ENCODE results near the gene GRHPR.

The GRHPR gene

DNA sequence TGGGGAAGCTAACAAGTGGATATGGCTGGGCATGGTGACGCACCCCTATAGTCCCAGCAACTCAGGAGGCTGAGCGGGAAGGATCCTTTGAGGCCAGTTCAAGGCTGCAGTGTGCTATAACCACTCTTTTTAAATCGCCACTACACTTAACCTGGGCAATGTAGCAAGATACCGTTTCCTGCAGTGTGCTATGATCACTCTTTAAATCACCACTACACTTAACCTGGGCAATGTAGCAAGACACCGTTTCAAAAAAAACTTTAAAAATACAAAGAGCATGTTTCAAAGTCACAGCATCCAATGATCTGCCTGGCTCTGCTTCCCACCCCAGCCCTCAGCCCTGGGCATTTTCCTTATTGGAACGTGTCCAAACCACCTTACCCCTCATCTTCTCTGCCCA, 14.5 kb downstream of the GRHPR start:
- TF ChIP-seq, protein P1, sequence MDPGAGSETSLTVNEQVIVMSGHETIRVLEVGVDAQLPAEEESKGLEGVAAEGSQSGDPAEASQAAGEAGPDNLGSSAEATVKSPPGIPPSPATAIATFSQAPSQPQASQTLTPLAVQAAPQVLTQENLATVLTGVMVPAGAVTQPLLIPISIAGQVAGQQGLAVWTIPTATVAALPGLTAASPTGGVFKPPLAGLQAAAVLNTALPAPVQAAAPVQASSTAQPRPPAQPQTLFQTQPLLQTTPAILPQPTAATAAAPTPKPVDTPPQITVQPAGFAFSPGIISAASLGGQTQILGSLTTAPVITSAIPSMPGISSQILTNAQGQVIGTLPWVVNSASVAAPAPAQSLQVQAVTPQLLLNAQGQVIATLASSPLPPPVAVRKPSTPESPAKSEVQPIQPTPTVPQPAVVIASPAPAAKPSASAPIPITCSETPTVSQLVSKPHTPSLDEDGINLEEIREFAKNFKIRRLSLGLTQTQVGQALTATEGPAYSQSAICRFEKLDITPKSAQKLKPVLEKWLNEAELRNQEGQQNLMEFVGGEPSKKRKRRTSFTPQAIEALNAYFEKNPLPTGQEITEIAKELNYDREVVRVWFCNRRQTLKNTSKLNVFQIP (CRISPR knock-in tag; IDR thresholded peaks at IDR 0.05; ENCODE audit: borderline replicate concordance, low read depth): no peak
- no peak for TF ChIP-seq ESRRG (CRISPR knock-in tag; IDR thresholded peaks at IDR 0.05)
- TF ChIP-seq, protein P2, sequence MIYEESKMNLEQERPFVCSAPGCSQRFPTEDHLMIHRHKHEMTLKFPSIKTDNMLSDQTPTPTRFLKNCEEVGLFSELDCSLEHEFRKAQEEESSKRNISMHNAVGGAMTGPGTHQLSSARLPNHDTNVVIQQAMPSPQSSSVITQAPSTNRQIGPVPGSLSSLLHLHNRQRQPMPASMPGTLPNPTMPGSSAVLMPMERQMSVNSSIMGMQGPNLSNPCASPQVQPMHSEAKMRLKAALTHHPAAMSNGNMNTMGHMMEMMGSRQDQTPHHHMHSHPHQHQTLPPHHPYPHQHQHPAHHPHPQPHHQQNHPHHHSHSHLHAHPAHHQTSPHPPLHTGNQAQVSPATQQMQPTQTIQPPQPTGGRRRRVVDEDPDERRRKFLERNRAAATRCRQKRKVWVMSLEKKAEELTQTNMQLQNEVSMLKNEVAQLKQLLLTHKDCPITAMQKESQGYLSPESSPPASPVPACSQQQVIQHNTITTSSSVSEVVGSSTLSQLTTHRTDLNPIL (CRISPR knock-in tag; IDR thresholded peaks at IDR 0.05; ENCODE audit: low read depth): no peak
- no peak for TF ChIP-seq CSDC2 (CRISPR knock-in tag; IDR thresholded peaks at IDR 0.05)
- TF ChIP-seq GLIS3 (CRISPR knock-in tag; IDR thresholded peaks at IDR 0.05): no peak
- no peak for TF ChIP-seq ZNF70 (CRISPR knock-in tag; IDR thresholded peaks at IDR 0.05)
- TF ChIP-seq ISL1 (CRISPR knock-in tag; IDR thresholded peaks at IDR 0.05): no peak
- no peak for TF ChIP-seq ZC3H10 (CRISPR knock-in tag; IDR thresholded peaks at IDR 0.05)
- TF ChIP-seq, protein P3, sequence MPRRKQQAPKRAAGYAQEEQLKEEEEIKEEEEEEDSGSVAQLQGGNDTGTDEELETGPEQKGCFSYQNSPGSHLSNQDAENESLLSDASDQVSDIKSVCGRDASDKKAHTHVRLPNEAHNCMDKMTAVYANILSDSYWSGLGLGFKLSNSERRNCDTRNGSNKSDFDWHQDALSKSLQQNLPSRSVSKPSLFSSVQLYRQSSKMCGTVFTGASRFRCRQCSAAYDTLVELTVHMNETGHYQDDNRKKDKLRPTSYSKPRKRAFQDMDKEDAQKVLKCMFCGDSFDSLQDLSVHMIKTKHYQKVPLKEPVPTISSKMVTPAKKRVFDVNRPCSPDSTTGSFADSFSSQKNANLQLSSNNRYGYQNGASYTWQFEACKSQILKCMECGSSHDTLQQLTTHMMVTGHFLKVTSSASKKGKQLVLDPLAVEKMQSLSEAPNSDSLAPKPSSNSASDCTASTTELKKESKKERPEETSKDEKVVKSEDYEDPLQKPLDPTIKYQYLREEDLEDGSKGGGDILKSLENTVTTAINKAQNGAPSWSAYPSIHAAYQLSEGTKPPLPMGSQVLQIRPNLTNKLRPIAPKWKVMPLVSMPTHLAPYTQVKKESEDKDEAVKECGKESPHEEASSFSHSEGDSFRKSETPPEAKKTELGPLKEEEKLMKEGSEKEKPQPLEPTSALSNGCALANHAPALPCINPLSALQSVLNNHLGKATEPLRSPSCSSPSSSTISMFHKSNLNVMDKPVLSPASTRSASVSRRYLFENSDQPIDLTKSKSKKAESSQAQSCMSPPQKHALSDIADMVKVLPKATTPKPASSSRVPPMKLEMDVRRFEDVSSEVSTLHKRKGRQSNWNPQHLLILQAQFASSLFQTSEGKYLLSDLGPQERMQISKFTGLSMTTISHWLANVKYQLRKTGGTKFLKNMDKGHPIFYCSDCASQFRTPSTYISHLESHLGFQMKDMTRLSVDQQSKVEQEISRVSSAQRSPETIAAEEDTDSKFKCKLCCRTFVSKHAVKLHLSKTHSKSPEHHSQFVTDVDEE (CRISPR knock-in tag; IDR thresholded peaks at IDR 0.05): no peak
- no peak for TF ChIP-seq ZFP30 (CRISPR knock-in tag; IDR thresholded peaks at IDR 0.05)
- TF ChIP-seq BACH2 (CRISPR knock-in tag; IDR thresholded peaks at IDR 0.05; ENCODE audit: borderline replicate concordance): no peak
- TF ChIP-seq RARB (CRISPR knock-in tag; IDR thresholded peaks at IDR 0.05): no peak
- TF ChIP-seq ZNF8 (CRISPR knock-in tag; IDR thresholded peaks at IDR 0.05): no peak
- TF ChIP-seq PPARA (CRISPR knock-in tag; IDR thresholded peaks at IDR 0.05; ENCODE audit: borderline replicate concordance): no peak
- TF ChIP-seq SNAI2 (CRISPR knock-in tag; IDR thresholded peaks at IDR 0.05): no peak
- no peak for TF ChIP-seq TOX (CRISPR knock-in tag; IDR thresholded peaks at IDR 0.05; ENCODE audit: borderline replicate concordance)
- no peak for TF ChIP-seq OSR1 (CRISPR knock-in tag; IDR thresholded peaks at IDR 0.05)
- no peak for ATAC-seq

DNA sequence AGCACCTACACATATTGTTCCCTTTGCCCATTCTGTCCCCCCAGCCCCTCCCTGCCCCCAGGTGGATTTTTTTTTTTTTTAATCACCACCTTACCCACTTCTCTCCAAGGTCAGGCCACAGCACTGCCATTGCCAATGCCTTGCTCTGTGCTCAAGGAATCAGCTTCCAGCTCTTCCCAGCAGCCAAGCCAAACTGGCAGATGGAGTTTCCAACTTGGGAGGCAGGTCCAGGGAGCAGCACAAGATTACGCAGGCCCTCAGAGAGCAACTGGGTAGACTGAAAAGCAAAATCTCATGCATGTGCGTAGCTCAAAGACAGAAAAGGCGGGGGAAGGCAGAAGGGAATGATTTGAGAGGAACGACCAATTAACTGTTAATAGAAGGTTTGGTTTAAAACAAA, 15.1 kb downstream of the GRHPR start:
- no peak for ATAC-seq
- TF ChIP-seq ESRRG (CRISPR knock-in tag; IDR thresholded peaks at IDR 0.05) (no peak), BACH2 (CRISPR knock-in tag; IDR thresholded peaks at IDR 0.05; ENCODE audit: borderline replicate concordance) (no peak), CSDC2 (CRISPR knock-in tag; IDR thresholded peaks at IDR 0.05) (no peak), TCF4 (CRISPR knock-in tag; IDR thresholded peaks at IDR 0.05; ENCODE audit: borderline replicate concordance) (no peak), GLIS3 (CRISPR knock-in tag; IDR thresholded peaks at IDR 0.05) (no peak), ZNF565 (CRISPR knock-in tag; conservative IDR thresholded peaks at IDR 0.05; ENCODE audit: low read depth) (no peak), ZFP30 (CRISPR knock-in tag; IDR thresholded peaks at IDR 0.05) (no peak), ARNTL (CRISPR knock-in tag; IDR thresholded peaks at IDR 0.05; ENCODE audit: borderline replicate concordance, low read depth) (no peak), TOX (CRISPR knock-in tag; IDR thresholded peaks at IDR 0.05; ENCODE audit: borderline replicate concordance) (no peak), SNAI2 (CRISPR knock-in tag; IDR thresholded peaks at IDR 0.05) (no peak), ZC3H10 (CRISPR knock-in tag; IDR thresholded peaks at IDR 0.05) (no peak)
- TF ChIP-seq, protein P2 (CRISPR knock-in tag; IDR thresholded peaks at IDR 0.05; ENCODE audit: low read depth): no peak
- TF ChIP-seq, protein P1 (CRISPR knock-in tag; IDR thresholded peaks at IDR 0.05; ENCODE audit: borderline replicate concordance, low read depth): no peak
- TF ChIP-seq, protein P4, sequence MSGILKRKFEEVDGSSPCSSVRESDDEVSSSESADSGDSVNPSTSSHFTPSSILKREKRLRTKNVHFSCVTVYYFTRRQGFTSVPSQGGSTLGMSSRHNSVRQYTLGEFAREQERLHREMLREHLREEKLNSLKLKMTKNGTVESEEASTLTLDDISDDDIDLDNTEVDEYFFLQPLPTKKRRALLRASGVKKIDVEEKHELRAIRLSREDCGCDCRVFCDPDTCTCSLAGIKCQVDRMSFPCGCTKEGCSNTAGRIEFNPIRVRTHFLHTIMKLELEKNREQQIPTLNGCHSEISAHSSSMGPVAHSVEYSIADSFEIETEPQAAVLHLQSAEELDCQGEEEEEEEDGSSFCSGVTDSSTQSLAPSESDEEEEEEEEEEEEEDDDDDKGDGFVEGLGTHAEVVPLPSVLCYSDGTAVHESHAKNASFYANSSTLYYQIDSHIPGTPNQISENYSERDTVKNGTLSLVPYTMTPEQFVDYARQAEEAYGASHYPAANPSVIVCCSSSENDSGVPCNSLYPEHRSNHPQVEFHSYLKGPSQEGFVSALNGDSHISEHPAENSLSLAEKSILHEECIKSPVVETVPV (CRISPR knock-in tag; IDR thresholded peaks at IDR 0.05): no peak
- TF ChIP-seq, protein P5, sequence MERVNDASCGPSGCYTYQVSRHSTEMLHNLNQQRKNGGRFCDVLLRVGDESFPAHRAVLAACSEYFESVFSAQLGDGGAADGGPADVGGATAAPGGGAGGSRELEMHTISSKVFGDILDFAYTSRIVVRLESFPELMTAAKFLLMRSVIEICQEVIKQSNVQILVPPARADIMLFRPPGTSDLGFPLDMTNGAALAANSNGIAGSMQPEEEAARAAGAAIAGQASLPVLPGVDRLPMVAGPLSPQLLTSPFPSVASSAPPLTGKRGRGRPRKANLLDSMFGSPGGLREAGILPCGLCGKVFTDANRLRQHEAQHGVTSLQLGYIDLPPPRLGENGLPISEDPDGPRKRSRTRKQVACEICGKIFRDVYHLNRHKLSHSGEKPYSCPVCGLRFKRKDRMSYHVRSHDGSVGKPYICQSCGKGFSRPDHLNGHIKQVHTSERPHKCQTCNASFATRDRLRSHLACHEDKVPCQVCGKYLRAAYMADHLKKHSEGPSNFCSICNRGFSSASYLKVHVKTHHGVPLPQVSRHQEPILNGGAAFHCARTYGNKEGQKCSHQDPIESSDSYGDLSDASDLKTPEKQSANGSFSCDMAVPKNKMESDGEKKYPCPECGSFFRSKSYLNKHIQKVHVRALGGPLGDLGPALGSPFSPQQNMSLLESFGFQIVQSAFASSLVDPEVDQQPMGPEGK (CRISPR knock-in tag; IDR thresholded peaks at IDR 0.05; ENCODE audit: borderline replicate concordance): no peak
